Measurements from ENCODE around the gene PDXDC1.

The PDXDC1 gene

GRCh38 chr16:15035163-15035729 lies 60.4 kb downstream of the PDXDC1 start:
- no peaks in the 10 kb centered on the region for H3K9me3 ChIP-seq (ENCODE audit: insufficient read depth, low read length)
- no peak overlapping the region for H3K4me3 ChIP-seq (ENCODE audit: low read length)
- TF ChIP-seq CTCF (IDR thresholded peaks at IDR 0.05; ENCODE audit: low read depth, low read length), result no peak
- TF ChIP-seq EZH2phosphoT487 (IDR thresholded peaks at IDR 0.05; ENCODE audit: low read depth), result no peak
- no peak overlapping the region for H3K4me2 ChIP-seq (ENCODE audit: low read length)
- H2AFZ ChIP-seq (ENCODE audit: low read depth, low read length), result no peak overlapping the region
- no peaks in the 10 kb centered on the region for H4K20me1 ChIP-seq (ENCODE audit: insufficient read depth, low read length)
- H3K4me1 ChIP-seq (ENCODE audit: low read length), result no peaks in the 10 kb centered on the region
- H3K79me2 ChIP-seq (ENCODE audit: low read length), result no peaks in the 10 kb centered on the region
- no peak overlapping the region for H3K27ac ChIP-seq (ENCODE audit: low read length)
- no peaks in the 10 kb centered on the region for H3K27me3 ChIP-seq (ENCODE audit: low read depth, low read length)
- H3K9ac ChIP-seq (ENCODE audit: low read length), result no peak overlapping the region
- H3K36me3 ChIP-seq (replicated peaks; ENCODE audit: low read depth, low read length), result peaks cover 61% of the 10 kb centered on the region

GRCh38 chr16:15037003-15037402 lies 62.2 kb downstream of the PDXDC1 start:
- no peak for TF ChIP-seq CTCF (IDR thresholded peaks at IDR 0.05; ENCODE audit: low read depth, low read length)
- TF ChIP-seq EZH2phosphoT487 (IDR thresholded peaks at IDR 0.05; ENCODE audit: low read depth), result no peak
- Histone ChIP-seq H3K27ac (ENCODE audit: low read length) (no peak overlapping the region), H3K36me3 (replicated peaks; ENCODE audit: low read depth, low read length) (peaks cover 56% of the 10 kb centered on the region), H3K9ac (ENCODE audit: low read length) (no peak overlapping the region), H3K4me1 (ENCODE audit: low read length) (no peaks in the 10 kb centered on the region), H2AFZ (ENCODE audit: low read depth, low read length) (no peak overlapping the region), H4K20me1 (ENCODE audit: insufficient read depth, low read length) (no peaks in the 10 kb centered on the region), H3K9me3 (ENCODE audit: insufficient read depth, low read length) (no peaks in the 10 kb centered on the region), H3K27me3 (ENCODE audit: low read depth, low read length) (no peaks in the 10 kb centered on the region), H3K79me2 (ENCODE audit: low read length) (no peaks in the 10 kb centered on the region), H3K4me3 (ENCODE audit: low read length) (no peak overlapping the region), H3K4me2 (ENCODE audit: low read length) (no peak overlapping the region)

GRCh38 chr16:15037745-15038144 lies 62.9 kb downstream of the PDXDC1 start:
- Histone ChIP-seq H3K36me3 (replicated peaks; ENCODE audit: low read depth, low read length) (peaks cover 51% of the 10 kb centered on the region), H4K20me1 (ENCODE audit: insufficient read depth, low read length) (no peaks in the 10 kb centered on the region), H3K27ac (ENCODE audit: low read length) (no peak overlapping the region), H3K4me3 (ENCODE audit: low read length) (no peak overlapping the region), H2AFZ (ENCODE audit: low read depth, low read length) (no peak overlapping the region), H3K27me3 (ENCODE audit: low read depth, low read length) (no peaks in the 10 kb centered on the region), H3K79me2 (ENCODE audit: low read length) (no peaks in the 10 kb centered on the region), H3K9ac (ENCODE audit: low read length) (no peak overlapping the region), H3K9me3 (ENCODE audit: insufficient read depth, low read length) (no peaks in the 10 kb centered on the region), H3K4me1 (ENCODE audit: low read length) (no peaks in the 10 kb centered on the region), H3K4me2 (ENCODE audit: low read length) (no peak overlapping the region)
- TF ChIP-seq CTCF (IDR thresholded peaks at IDR 0.05; ENCODE audit: low read depth, low read length) (no peak), EZH2phosphoT487 (IDR thresholded peaks at IDR 0.05; ENCODE audit: low read depth) (no peak)

- Histone ChIP-seq H3K27me3 (ENCODE audit: low read depth, low read length) (no peaks in the 10 kb centered on the region), H3K4me2 (ENCODE audit: low read length) (no peak overlapping the region), H3K79me2 (ENCODE audit: low read length) (no peaks in the 10 kb centered on the region), H3K9ac (ENCODE audit: low read length) (no peak overlapping the region), H3K4me3 (ENCODE audit: low read length) (no peak overlapping the region), H3K36me3 (replicated peaks; ENCODE audit: low read depth, low read length) (peaks cover 44% of the 10 kb centered on the region), H3K9me3 (ENCODE audit: insufficient read depth, low read length) (no peaks in the 10 kb centered on the region), H3K27ac (ENCODE audit: low read length) (no peak overlapping the region), H2AFZ (ENCODE audit: low read depth, low read length) (no peak overlapping the region), H4K20me1 (ENCODE audit: insufficient read depth, low read length) (no peaks in the 10 kb centered on the region), H3K4me1 (ENCODE audit: low read length) (no peaks in the 10 kb centered on the region)
- no peak for TF ChIP-seq CTCF (IDR thresholded peaks at IDR 0.05; ENCODE audit: low read depth, low read length)
- no peak for TF ChIP-seq EZH2phosphoT487 (IDR thresholded peaks at IDR 0.05; ENCODE audit: low read depth)
Observed at GRCh38 chr16:15038689-15039088, 63.9 kb downstream of the PDXDC1 start.

Data from OCI-LY3 (cell line).